Liver (tissue), 9 donors: ENCODE data around the gene S100A1. TPM values are rescaled to one million over a fixed set of nuclear protein-coding genes. Genes with fewer than 3 reads are reported as not detected.

Experiments
- DNase-seq: peaks from one replicate; pipeline ENCODE4 v3.0.0-alpha.2; 2017; ENCODE audit warnings: low spot score
- H3K27ac ChIP-seq, 2 donors: one replicate each; pipeline ENCODE4 v1.7.0; 2013; ENCODE audit warnings: inconsistent platforms in 2 of 2, low read length in 2 of 2, control low read depth in 1 of 2, low read depth in 1 of 2, mild to moderate bottlenecking in 1 of 2
- H3K27me3 ChIP-seq, 4 donors: one replicate each; pipeline versions ENCODE4 v1.6.1 to v1.7.0; 2013; ENCODE audit warnings: low read length in 3 of 4, inconsistent platforms in 1 of 4, mild to moderate bottlenecking in 1 of 4, moderate library complexity in 1 of 4; ENCODE audit not compliant: control insufficient read depth in 4 of 4, insufficient read depth in 4 of 4
- H3K36me3 ChIP-seq, 4 donors: one replicate each; pipeline versions ENCODE4 v1.6.1 to v1.7.0; 2013; ENCODE audit warnings: low read length in 3 of 4, mild to moderate bottlenecking in 3 of 4, low read depth in 1 of 4, moderate library complexity in 1 of 4; ENCODE audit not compliant: control insufficient read depth in 4 of 4, insufficient read depth in 3 of 4
- H3K4me1 ChIP-seq, 4 donors: one replicate each; pipeline versions ENCODE4 v1.6.1 to v1.7.0; 2013; ENCODE audit warnings: low read length in 3 of 4, mild to moderate bottlenecking in 3 of 4, moderate library complexity in 1 of 4; ENCODE audit not compliant: control insufficient read depth in 4 of 4, insufficient read depth in 4 of 4
- H3K4me3 ChIP-seq, 3 donors: one replicate each; pipeline versions ENCODE4 v1.6.1 to v1.7.0; 2013; ENCODE audit warnings: low read length in 3 of 3, control low read depth in 1 of 3, low read depth in 1 of 3, mild to moderate bottlenecking in 1 of 3
- H3K9ac ChIP-seq, 2 donors: one replicate each; pipeline ENCODE4 v1.7.0; 2013; ENCODE audit warnings: low read length in 2 of 2, mild to moderate bottlenecking in 2 of 2, moderate library complexity in 2 of 2, control low read depth in 1 of 2, low read depth in 1 of 2
- H3K9me3 ChIP-seq, 4 donors: one replicate each; pipeline versions ENCODE4 v1.6.1 to v1.7.0; 2013; ENCODE audit warnings: low read length in 3 of 4; ENCODE audit not compliant: control insufficient read depth in 4 of 4
- EGR1 ChIP-seq, 2 donors: IDR thresholded peaks; 2 replicates each; pipeline ENCODE4 v1.6.1; 2016 to 2018; ENCODE audit warnings: antibody characterized with exemption in 2 of 2, low read depth in 2 of 2
- FOXA1 ChIP-seq: IDR thresholded peaks from 2 replicates; pipeline ENCODE4 v1.6.1; 2016; ENCODE audit warnings: antibody characterized with exemption
- FOXA2 ChIP-seq: IDR thresholded peaks from 2 replicates; pipeline ENCODE4 v1.6.1; 2016; ENCODE audit warnings: antibody characterized with exemption
- GABPA ChIP-seq, 2 donors: IDR thresholded peaks in 1 of 2; conservative IDR thresholded peaks in 1 of 2; 2 replicates each; pipeline ENCODE4 v1.6.1; 2016; ENCODE audit warnings: antibody characterized with exemption in 2 of 2, mild to moderate bottlenecking in 1 of 2, moderate library complexity in 1 of 2
- HNF4A ChIP-seq, 2 donors: conservative IDR thresholded peaks; 2 replicates each; pipeline ENCODE4 v1.6.1; 2016; ENCODE audit warnings: antibody characterized with exemption in 2 of 2, mild to moderate bottlenecking in 2 of 2
- HNF4G ChIP-seq: IDR thresholded peaks from 2 replicates; pipeline ENCODE4 v1.6.1; 2016; ENCODE audit warnings: antibody characterized with exemption
- JUND ChIP-seq, 2 donors: IDR thresholded peaks; 2 replicates each; pipeline ENCODE4 v1.6.1; 2016; ENCODE audit warnings: antibody characterized with exemption in 2 of 2
- NR2F2 ChIP-seq: IDR thresholded peaks from 2 replicates; pipeline ENCODE4 v1.6.1; 2016; ENCODE audit warnings: antibody characterized with exemption
- RAD21 ChIP-seq, 2 donors: IDR thresholded peaks; 2 replicates each; pipeline ENCODE4 v1.6.1; 2016; ENCODE audit warnings: antibody characterized with exemption in 2 of 2, mild to moderate bottlenecking in 2 of 2
- RXRA ChIP-seq, 2 donors: IDR thresholded peaks; 2 replicates each; pipeline ENCODE4 v1.6.1; 2017 to 2018; ENCODE audit warnings: antibody characterized with exemption in 2 of 2, mild to moderate bottlenecking in 1 of 2
- SP1 ChIP-seq: IDR thresholded peaks from 2 replicates; pipeline ENCODE4 v1.6.1; 2018; ENCODE audit warnings: antibody characterized with exemption, mild to moderate bottlenecking
- TAF1 ChIP-seq: conservative IDR thresholded peaks from 2 replicates; pipeline ENCODE4 v1.6.1; 2016; ENCODE audit warnings: antibody characterized with exemption, mild to moderate bottlenecking
- YY1 ChIP-seq: IDR thresholded peaks from 2 replicates; pipeline ENCODE4 v1.6.1; 2016; ENCODE audit warnings: antibody characterized with exemption, mild to moderate bottlenecking
- WGBS: extraction: QIAGEN DNeasy Blood & Tissue Kit; methylation state at CpG from one replicate; pipeline ENCODE4 v1.1.7; 2013; 5-methylcytosine and 5-hydroxymethylcytosine counted together
- polyA plus RNA-seq, 2 donors: library from polyadenylated mRNA; stranded (reverse) in 1 of 2; unstranded in 1 of 2; fragments of 200-250 nt in 1 of 2; fragments of >200 nt in 1 of 2; fragmentation: Nextera tagmentation in 1 of 2; extraction: Ambion mirVana in 1 of 2; gene quantifications; one replicate each; pipeline versions ENCODE4 v1.2.1 to v1.2.3, GENCODE V29; 2013 to 2015
- total RNA-seq, 2 donors: library from RNA; depleted of rRNA; stranded (reverse); fragments of >200 nt; gene quantifications; one replicate each; pipeline ENCODE4 v1.2.3, GENCODE V29; 2014
- TF ChIP-seq, protein P1 (sequence below): IDR thresholded peaks from 2 replicates; pipeline ENCODE4 v1.6.1; 2016; ENCODE audit warnings: antibody characterized with exemption
- TF ChIP-seq, protein P2 (sequence below): fragments of 150-350 bp; IDR thresholded peaks from 2 replicates; pipeline ENCODE4 v1.5.1; 2017; ENCODE audit warnings: improper control_type of control experiment, low read depth, low read length; ENCODE audit not compliant: missing input control
- TF ChIP-seq, protein P3 (sequence below): IDR thresholded peaks from 2 replicates; pipeline ENCODE4 v1.6.1; 2016; ENCODE audit warnings: antibody characterized with exemption
- TF ChIP-seq, protein P4 (sequence below): IDR thresholded peaks from 2 replicates; pipeline ENCODE4 v1.6.1; 2016; ENCODE audit warnings: antibody characterized with exemption
- TF ChIP-seq, protein P5 (sequence below): IDR thresholded peaks from 2 replicates; pipeline ENCODE4 v1.6.1; 2016; ENCODE audit warnings: antibody characterized with exemption, mild to moderate bottlenecking
- donor health status: healthy.
- donor health status: healthy.
- donor health status: healthy.
- donor health status: healthy.
- donor health status: healthy.

S100A1 gene
- total and polyA plus RNA-seq, 4 donors: 0.21 to 0.33 (median 0.29) TPM

DNA sequence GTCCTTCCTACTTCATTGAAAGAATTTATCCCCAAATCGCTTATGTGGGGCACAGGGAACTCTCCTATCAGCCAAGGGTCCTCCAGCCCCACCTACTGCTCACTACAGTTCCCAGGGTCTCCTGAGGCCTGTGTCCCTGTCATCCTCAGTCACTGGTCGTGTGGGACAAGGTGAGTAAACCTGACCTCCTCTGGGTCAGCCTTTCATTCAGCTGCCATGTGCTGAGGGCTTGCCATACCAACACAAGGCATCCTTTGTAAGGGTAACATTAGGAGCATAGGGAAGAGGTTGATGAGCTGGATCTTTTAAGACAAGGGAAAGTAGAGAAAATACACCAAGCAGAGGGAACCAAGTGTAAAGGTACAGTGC is 19.1 kb downstream of the S100A1 start:
- H3K9ac ChIP-seq: no peak overlapping the region
- no peak overlapping the region for H3K27ac ChIP-seq
- H3K4me1 ChIP-seq: peaks cover 0 to 36% (median 23%) of the 10 kb centered on the region in 4 donors
- 61% methylated on average over 2 of the region's 2 CpGs for WGBS
- no peaks in the 10 kb centered on the region for H3K9me3 ChIP-seq
- no peak for DNase-seq
- H3K27me3 ChIP-seq: no peaks in the 10 kb centered on the region
- peaks cover 8 to 27% (median 22%) of the 10 kb centered on the region in 4 donors for H3K36me3 ChIP-seq
- no peak for TF ChIP-seq TAF1
- TF ChIP-seq FOXA2: no peak
- TF ChIP-seq, protein P1, sequence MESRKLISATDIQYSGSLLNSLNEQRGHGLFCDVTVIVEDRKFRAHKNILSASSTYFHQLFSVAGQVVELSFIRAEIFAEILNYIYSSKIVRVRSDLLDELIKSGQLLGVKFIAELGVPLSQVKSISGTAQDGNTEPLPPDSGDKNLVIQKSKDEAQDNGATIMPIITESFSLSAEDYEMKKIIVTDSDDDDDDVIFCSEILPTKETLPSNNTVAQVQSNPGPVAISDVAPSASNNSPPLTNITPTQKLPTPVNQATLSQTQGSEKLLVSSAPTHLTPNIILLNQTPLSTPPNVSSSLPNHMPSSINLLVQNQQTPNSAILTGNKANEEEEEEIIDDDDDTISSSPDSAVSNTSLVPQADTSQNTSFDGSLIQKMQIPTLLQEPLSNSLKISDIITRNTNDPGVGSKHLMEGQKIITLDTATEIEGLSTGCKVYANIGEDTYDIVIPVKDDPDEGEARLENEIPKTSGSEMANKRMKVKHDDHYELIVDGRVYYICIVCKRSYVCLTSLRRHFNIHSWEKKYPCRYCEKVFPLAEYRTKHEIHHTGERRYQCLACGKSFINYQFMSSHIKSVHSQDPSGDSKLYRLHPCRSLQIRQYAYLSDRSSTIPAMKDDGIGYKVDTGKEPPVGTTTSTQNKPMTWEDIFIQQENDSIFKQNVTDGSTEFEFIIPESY: no peak
- TF ChIP-seq, protein P2, sequence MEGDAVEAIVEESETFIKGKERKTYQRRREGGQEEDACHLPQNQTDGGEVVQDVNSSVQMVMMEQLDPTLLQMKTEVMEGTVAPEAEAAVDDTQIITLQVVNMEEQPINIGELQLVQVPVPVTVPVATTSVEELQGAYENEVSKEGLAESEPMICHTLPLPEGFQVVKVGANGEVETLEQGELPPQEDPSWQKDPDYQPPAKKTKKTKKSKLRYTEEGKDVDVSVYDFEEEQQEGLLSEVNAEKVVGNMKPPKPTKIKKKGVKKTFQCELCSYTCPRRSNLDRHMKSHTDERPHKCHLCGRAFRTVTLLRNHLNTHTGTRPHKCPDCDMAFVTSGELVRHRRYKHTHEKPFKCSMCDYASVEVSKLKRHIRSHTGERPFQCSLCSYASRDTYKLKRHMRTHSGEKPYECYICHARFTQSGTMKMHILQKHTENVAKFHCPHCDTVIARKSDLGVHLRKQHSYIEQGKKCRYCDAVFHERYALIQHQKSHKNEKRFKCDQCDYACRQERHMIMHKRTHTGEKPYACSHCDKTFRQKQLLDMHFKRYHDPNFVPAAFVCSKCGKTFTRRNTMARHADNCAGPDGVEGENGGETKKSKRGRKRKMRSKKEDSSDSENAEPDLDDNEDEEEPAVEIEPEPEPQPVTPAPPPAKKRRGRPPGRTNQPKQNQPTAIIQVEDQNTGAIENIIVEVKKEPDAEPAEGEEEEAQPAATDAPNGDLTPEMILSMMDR: no peak
- TF ChIP-seq, protein P3, sequence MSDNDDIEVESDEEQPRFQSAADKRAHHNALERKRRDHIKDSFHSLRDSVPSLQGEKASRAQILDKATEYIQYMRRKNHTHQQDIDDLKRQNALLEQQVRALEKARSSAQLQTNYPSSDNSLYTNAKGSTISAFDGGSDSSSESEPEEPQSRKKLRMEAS: no peak
- TF ChIP-seq JUND (IDR thresholded peaks at IDR 0.05): no peak
- no peak for TF ChIP-seq FOXA1
- TF ChIP-seq SP1: no peak
- no peak for TF ChIP-seq RXRA (IDR thresholded peaks at IDR 0.05)
- no peak for TF ChIP-seq HNF4G
- no peak for TF ChIP-seq EGR1 (IDR thresholded peaks at IDR 0.05; ENCODE audit: low read depth in 2 of 2)
- TF ChIP-seq, protein P4, sequence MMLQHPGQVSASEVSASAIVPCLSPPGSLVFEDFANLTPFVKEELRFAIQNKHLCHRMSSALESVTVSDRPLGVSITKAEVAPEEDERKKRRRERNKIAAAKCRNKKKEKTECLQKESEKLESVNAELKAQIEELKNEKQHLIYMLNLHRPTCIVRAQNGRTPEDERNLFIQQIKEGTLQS: no peak
- no peak for TF ChIP-seq YY1
- no peak overlapping the region for H3K4me3 ChIP-seq

DNA sequence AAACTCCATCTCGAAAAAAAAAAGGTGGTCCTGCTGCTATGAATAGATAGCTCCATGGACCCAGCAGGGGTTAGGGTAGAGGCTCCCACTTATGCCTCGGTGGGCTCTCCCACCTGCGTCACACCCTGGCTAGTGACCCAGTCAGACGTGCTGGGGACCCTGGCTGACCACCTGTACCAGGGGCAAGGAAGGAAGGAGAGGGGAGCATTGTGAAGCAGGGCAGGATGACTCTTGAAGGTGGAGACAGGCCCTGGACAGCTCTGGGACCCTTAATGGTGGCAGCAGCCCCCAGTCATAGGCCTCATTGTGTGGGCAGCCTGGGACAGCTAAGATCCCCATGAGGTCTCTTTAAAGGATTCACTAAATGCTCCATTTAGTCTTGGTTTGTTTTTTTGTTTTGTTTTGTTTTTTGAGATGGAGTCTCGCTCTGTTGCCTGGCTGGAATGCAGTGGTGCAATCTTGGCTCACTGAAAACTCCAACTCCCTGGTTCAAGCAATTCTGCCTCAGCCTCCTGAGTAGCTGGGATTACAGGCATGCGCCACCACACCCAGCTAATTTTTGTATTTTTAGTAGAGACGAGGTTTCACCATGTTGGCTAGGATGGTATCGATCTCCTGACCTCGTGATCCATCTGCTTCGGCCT is 19.9 kb downstream of the S100A1 start:
- H3K4me3 ChIP-seq: no peak overlapping the region
- no peaks in the 10 kb centered on the region for H3K27me3 ChIP-seq
- no peak overlapping the region for H3K27ac ChIP-seq
- no peak for DNase-seq
- peaks cover 0 to 33% (median 21%) of the 10 kb centered on the region in 4 donors for H3K4me1 ChIP-seq
- 92% methylated on average over 10 of the region's 10 CpGs for WGBS
- no peak overlapping the region for H3K9ac ChIP-seq
- peaks cover 8 to 20% (median 17%) of the 10 kb centered on the region in 4 donors for H3K36me3 ChIP-seq
- no peaks in the 10 kb centered on the region for H3K9me3 ChIP-seq
- TF ChIP-seq, protein P5, sequence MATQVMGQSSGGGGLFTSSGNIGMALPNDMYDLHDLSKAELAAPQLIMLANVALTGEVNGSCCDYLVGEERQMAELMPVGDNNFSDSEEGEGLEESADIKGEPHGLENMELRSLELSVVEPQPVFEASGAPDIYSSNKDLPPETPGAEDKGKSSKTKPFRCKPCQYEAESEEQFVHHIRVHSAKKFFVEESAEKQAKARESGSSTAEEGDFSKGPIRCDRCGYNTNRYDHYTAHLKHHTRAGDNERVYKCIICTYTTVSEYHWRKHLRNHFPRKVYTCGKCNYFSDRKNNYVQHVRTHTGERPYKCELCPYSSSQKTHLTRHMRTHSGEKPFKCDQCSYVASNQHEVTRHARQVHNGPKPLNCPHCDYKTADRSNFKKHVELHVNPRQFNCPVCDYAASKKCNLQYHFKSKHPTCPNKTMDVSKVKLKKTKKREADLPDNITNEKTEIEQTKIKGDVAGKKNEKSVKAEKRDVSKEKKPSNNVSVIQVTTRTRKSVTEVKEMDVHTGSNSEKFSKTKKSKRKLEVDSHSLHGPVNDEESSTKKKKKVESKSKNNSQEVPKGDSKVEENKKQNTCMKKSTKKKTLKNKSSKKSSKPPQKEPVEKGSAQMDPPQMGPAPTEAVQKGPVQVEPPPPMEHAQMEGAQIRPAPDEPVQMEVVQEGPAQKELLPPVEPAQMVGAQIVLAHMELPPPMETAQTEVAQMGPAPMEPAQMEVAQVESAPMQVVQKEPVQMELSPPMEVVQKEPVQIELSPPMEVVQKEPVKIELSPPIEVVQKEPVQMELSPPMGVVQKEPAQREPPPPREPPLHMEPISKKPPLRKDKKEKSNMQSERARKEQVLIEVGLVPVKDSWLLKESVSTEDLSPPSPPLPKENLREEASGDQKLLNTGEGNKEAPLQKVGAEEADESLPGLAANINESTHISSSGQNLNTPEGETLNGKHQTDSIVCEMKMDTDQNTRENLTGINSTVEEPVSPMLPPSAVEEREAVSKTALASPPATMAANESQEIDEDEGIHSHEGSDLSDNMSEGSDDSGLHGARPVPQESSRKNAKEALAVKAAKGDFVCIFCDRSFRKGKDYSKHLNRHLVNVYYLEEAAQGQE: no peak
- TF ChIP-seq, protein P3: no peak
- TF ChIP-seq NR2F2 (no peak), RAD21 (IDR thresholded peaks at IDR 0.05) (no peak), HNF4G (no peak), TAF1 (no peak), GABPA (IDR thresholded peaks at IDR 0.05 in 1 of 2, conservative IDR thresholded peaks at IDR 0.05 in 1 of 2) (no peak), YY1 (no peak), SP1 (no peak), JUND (IDR thresholded peaks at IDR 0.05) (no peak), HNF4A (conservative IDR thresholded peaks at IDR 0.05) (no peak), RXRA (IDR thresholded peaks at IDR 0.05) (no peak)
- TF ChIP-seq, protein P1: no peak
- TF ChIP-seq, protein P2: no peak
- TF ChIP-seq, protein P4: no peak
